Liver (tissue), 9 donors: ENCODE measurements around the gene BRINP3. TPM values are rescaled to one million over a fixed set of nuclear protein-coding genes. Genes with fewer than 3 reads are reported as not detected.

Experiments used
- DNase-seq: peaks from one replicate; pipeline ENCODE4 v3.0.0-alpha.2; 2017; ENCODE audit warnings: low spot score
- H3K27ac ChIP-seq, 2 donors: one replicate each; pipeline ENCODE4 v1.7.0; 2013; ENCODE audit warnings: inconsistent platforms in 2 of 2, low read length in 2 of 2, control low read depth in 1 of 2, low read depth in 1 of 2, mild to moderate bottlenecking in 1 of 2
- H3K27me3 ChIP-seq, 4 donors: one replicate each; pipeline versions ENCODE4 v1.6.1 to v1.7.0; 2013; ENCODE audit warnings: low read length in 3 of 4, inconsistent platforms in 1 of 4, mild to moderate bottlenecking in 1 of 4, moderate library complexity in 1 of 4; ENCODE audit not compliant: control insufficient read depth in 4 of 4, insufficient read depth in 4 of 4
- H3K36me3 ChIP-seq, 4 donors: one replicate each; pipeline versions ENCODE4 v1.6.1 to v1.7.0; 2013; ENCODE audit warnings: low read length in 3 of 4, mild to moderate bottlenecking in 3 of 4, low read depth in 1 of 4, moderate library complexity in 1 of 4; ENCODE audit not compliant: control insufficient read depth in 4 of 4, insufficient read depth in 3 of 4
- H3K4me1 ChIP-seq, 4 donors: one replicate each; pipeline versions ENCODE4 v1.6.1 to v1.7.0; 2013; ENCODE audit warnings: low read length in 3 of 4, mild to moderate bottlenecking in 3 of 4, moderate library complexity in 1 of 4; ENCODE audit not compliant: control insufficient read depth in 4 of 4, insufficient read depth in 4 of 4
- H3K4me3 ChIP-seq, 3 donors: one replicate each; pipeline versions ENCODE4 v1.6.1 to v1.7.0; 2013; ENCODE audit warnings: low read length in 3 of 3, control low read depth in 1 of 3, low read depth in 1 of 3, mild to moderate bottlenecking in 1 of 3
- H3K9ac ChIP-seq, 2 donors: one replicate each; pipeline ENCODE4 v1.7.0; 2013; ENCODE audit warnings: low read length in 2 of 2, mild to moderate bottlenecking in 2 of 2, moderate library complexity in 2 of 2, control low read depth in 1 of 2, low read depth in 1 of 2
- H3K9me3 ChIP-seq, 4 donors: one replicate each; pipeline versions ENCODE4 v1.6.1 to v1.7.0; 2013; ENCODE audit warnings: low read length in 3 of 4; ENCODE audit not compliant: control insufficient read depth in 4 of 4
- ATF3 ChIP-seq: IDR thresholded peaks from 2 replicates; pipeline ENCODE4 v1.6.1; 2016; ENCODE audit warnings: antibody characterized with exemption
- EGR1 ChIP-seq, 2 donors: IDR thresholded peaks; 2 replicates each; pipeline ENCODE4 v1.6.1; 2016 to 2018; ENCODE audit warnings: antibody characterized with exemption in 2 of 2, low read depth in 2 of 2
- FOXA1 ChIP-seq: IDR thresholded peaks from 2 replicates; pipeline ENCODE4 v1.6.1; 2016; ENCODE audit warnings: antibody characterized with exemption
- FOXA2 ChIP-seq: IDR thresholded peaks from 2 replicates; pipeline ENCODE4 v1.6.1; 2016; ENCODE audit warnings: antibody characterized with exemption
- GABPA ChIP-seq, 2 donors: IDR thresholded peaks in 1 of 2; conservative IDR thresholded peaks in 1 of 2; 2 replicates each; pipeline ENCODE4 v1.6.1; 2016; ENCODE audit warnings: antibody characterized with exemption in 2 of 2, mild to moderate bottlenecking in 1 of 2, moderate library complexity in 1 of 2
- HNF4A ChIP-seq, 2 donors: conservative IDR thresholded peaks; 2 replicates each; pipeline ENCODE4 v1.6.1; 2016; ENCODE audit warnings: antibody characterized with exemption in 2 of 2, mild to moderate bottlenecking in 2 of 2
- HNF4G ChIP-seq: IDR thresholded peaks from 2 replicates; pipeline ENCODE4 v1.6.1; 2016; ENCODE audit warnings: antibody characterized with exemption
- JUND ChIP-seq, 2 donors: IDR thresholded peaks; 2 replicates each; pipeline ENCODE4 v1.6.1; 2016; ENCODE audit warnings: antibody characterized with exemption in 2 of 2
- NR2F2 ChIP-seq: IDR thresholded peaks from 2 replicates; pipeline ENCODE4 v1.6.1; 2016; ENCODE audit warnings: antibody characterized with exemption
- RAD21 ChIP-seq, 2 donors: IDR thresholded peaks; 2 replicates each; pipeline ENCODE4 v1.6.1; 2016; ENCODE audit warnings: antibody characterized with exemption in 2 of 2, mild to moderate bottlenecking in 2 of 2
- RXRA ChIP-seq, 2 donors: IDR thresholded peaks; 2 replicates each; pipeline ENCODE4 v1.6.1; 2017 to 2018; ENCODE audit warnings: antibody characterized with exemption in 2 of 2, mild to moderate bottlenecking in 1 of 2
- SP1 ChIP-seq: IDR thresholded peaks from 2 replicates; pipeline ENCODE4 v1.6.1; 2018; ENCODE audit warnings: antibody characterized with exemption, mild to moderate bottlenecking
- TAF1 ChIP-seq: conservative IDR thresholded peaks from 2 replicates; pipeline ENCODE4 v1.6.1; 2016; ENCODE audit warnings: antibody characterized with exemption, mild to moderate bottlenecking
- WGBS: extraction: QIAGEN DNeasy Blood & Tissue Kit; methylation state at CpG from one replicate; pipeline ENCODE4 v1.1.7; 2013; 5-methylcytosine and 5-hydroxymethylcytosine counted together
- polyA plus RNA-seq, 2 donors: library from polyadenylated mRNA; stranded (reverse) in 1 of 2; unstranded in 1 of 2; fragments of 200-250 nt in 1 of 2; fragments of >200 nt in 1 of 2; fragmentation: Nextera tagmentation in 1 of 2; extraction: Ambion mirVana in 1 of 2; gene quantifications; one replicate each; pipeline versions ENCODE4 v1.2.1 to v1.2.3, GENCODE V29; 2013 to 2015
- total RNA-seq, 2 donors: library from RNA; depleted of rRNA; stranded (reverse); fragments of >200 nt; gene quantifications; one replicate each; pipeline ENCODE4 v1.2.3, GENCODE V29; 2014
- TF ChIP-seq, protein P1 (sequence below): fragments of 150-350 bp; IDR thresholded peaks from 2 replicates; pipeline ENCODE4 v1.5.1; 2017; ENCODE audit warnings: improper control_type of control experiment, low read depth, low read length; ENCODE audit not compliant: missing input control
- TF ChIP-seq, protein P2 (sequence below): IDR thresholded peaks from 2 replicates; pipeline ENCODE4 v1.6.1; 2016; ENCODE audit warnings: antibody characterized with exemption, mild to moderate bottlenecking
- TF ChIP-seq, protein P3 (sequence below): IDR thresholded peaks from 2 replicates; pipeline ENCODE4 v1.6.1; 2016; ENCODE audit warnings: antibody characterized with exemption
- donor health status: healthy.
- donor health status: healthy.
- donor health status: healthy.
- donor health status: healthy.
- donor health status: healthy.

Gene BRINP3
- total and polyA plus RNA-seq, 4 donors: 0.02 TPM; not detected in 3

DNA sequence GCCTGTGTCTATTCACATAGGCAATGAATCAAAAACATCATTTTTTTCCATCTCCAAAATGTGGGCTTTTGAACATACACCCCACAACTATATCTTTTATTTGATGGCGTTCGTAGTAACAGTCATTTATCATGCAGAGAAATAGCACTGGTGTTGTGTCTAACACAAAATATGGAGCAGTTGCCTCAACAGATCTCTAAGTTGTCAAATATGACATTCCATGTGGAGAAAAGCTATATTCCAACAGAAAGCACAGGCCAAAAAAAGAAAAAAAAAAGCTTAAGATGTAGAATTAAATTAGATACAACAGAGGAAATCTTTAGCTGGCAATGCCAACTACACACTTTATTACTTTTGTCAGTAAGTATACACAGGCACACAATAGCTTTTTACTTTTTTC lies 411.7 kb downstream of the BRINP3 start:
- no peak for DNase-seq
- no peak overlapping the region for H3K27ac ChIP-seq
- H3K4me3 ChIP-seq: no peak overlapping the region
- H3K27me3 ChIP-seq: no peaks in the 10 kb centered on the region
- WGBS: 86% methylated on average over 2 of the region's 2 CpGs
- H3K4me1 ChIP-seq: no peaks in the 10 kb centered on the region
- no peak overlapping the region for H3K9ac ChIP-seq
- peaks cover 0 to 3% (median 0%) of the 10 kb centered on the region in 4 donors for H3K9me3 ChIP-seq
- TF ChIP-seq FOXA2: no peak
- no peak for TF ChIP-seq HNF4G
- no peak for TF ChIP-seq ATF3
- TF ChIP-seq, protein P1, sequence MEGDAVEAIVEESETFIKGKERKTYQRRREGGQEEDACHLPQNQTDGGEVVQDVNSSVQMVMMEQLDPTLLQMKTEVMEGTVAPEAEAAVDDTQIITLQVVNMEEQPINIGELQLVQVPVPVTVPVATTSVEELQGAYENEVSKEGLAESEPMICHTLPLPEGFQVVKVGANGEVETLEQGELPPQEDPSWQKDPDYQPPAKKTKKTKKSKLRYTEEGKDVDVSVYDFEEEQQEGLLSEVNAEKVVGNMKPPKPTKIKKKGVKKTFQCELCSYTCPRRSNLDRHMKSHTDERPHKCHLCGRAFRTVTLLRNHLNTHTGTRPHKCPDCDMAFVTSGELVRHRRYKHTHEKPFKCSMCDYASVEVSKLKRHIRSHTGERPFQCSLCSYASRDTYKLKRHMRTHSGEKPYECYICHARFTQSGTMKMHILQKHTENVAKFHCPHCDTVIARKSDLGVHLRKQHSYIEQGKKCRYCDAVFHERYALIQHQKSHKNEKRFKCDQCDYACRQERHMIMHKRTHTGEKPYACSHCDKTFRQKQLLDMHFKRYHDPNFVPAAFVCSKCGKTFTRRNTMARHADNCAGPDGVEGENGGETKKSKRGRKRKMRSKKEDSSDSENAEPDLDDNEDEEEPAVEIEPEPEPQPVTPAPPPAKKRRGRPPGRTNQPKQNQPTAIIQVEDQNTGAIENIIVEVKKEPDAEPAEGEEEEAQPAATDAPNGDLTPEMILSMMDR: no peak
- TF ChIP-seq RXRA (IDR thresholded peaks at IDR 0.05): no peak
- TF ChIP-seq SP1: no peak
- no peak for TF ChIP-seq NR2F2
- TF ChIP-seq, protein P2, sequence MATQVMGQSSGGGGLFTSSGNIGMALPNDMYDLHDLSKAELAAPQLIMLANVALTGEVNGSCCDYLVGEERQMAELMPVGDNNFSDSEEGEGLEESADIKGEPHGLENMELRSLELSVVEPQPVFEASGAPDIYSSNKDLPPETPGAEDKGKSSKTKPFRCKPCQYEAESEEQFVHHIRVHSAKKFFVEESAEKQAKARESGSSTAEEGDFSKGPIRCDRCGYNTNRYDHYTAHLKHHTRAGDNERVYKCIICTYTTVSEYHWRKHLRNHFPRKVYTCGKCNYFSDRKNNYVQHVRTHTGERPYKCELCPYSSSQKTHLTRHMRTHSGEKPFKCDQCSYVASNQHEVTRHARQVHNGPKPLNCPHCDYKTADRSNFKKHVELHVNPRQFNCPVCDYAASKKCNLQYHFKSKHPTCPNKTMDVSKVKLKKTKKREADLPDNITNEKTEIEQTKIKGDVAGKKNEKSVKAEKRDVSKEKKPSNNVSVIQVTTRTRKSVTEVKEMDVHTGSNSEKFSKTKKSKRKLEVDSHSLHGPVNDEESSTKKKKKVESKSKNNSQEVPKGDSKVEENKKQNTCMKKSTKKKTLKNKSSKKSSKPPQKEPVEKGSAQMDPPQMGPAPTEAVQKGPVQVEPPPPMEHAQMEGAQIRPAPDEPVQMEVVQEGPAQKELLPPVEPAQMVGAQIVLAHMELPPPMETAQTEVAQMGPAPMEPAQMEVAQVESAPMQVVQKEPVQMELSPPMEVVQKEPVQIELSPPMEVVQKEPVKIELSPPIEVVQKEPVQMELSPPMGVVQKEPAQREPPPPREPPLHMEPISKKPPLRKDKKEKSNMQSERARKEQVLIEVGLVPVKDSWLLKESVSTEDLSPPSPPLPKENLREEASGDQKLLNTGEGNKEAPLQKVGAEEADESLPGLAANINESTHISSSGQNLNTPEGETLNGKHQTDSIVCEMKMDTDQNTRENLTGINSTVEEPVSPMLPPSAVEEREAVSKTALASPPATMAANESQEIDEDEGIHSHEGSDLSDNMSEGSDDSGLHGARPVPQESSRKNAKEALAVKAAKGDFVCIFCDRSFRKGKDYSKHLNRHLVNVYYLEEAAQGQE: no peak
- no peak for TF ChIP-seq FOXA1
- TF ChIP-seq, protein P3, sequence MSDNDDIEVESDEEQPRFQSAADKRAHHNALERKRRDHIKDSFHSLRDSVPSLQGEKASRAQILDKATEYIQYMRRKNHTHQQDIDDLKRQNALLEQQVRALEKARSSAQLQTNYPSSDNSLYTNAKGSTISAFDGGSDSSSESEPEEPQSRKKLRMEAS: no peak
- TF ChIP-seq TAF1: no peak
- no peak for TF ChIP-seq JUND (IDR thresholded peaks at IDR 0.05)
- no peak for TF ChIP-seq EGR1 (IDR thresholded peaks at IDR 0.05; ENCODE audit: low read depth in 2 of 2)
- TF ChIP-seq HNF4A (conservative IDR thresholded peaks at IDR 0.05): no peak
- TF ChIP-seq GABPA (IDR thresholded peaks at IDR 0.05 in 1 of 2, conservative IDR thresholded peaks at IDR 0.05 in 1 of 2): no peak
- H3K36me3 ChIP-seq: no peaks in the 10 kb centered on the region

DNA sequence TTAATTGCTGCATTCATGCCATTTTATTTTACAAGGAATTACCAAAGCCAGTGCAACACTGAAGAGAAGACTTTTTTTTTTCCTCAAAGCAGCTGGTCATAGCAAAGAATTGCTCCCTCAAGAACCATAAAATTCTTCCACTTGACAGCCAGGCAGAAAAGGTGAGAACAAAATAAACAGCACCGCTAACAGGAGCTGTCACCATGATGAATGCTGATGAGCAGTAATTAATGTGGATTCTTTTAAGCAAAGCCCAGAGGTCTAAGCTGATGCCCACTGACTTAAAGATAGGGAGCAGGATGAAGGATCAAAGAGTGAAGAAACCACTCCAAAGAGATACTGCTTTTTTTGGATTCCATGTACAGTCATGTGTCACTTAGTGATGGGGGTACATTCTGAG lies 428.4 kb downstream of the BRINP3 start:
- TF ChIP-seq, protein P2: no peak
- TF ChIP-seq, protein P1: no peak
- no peak for TF ChIP-seq JUND (IDR thresholded peaks at IDR 0.05)
- no peak for TF ChIP-seq GABPA (IDR thresholded peaks at IDR 0.05 in 1 of 2, conservative IDR thresholded peaks at IDR 0.05 in 1 of 2)
- TF ChIP-seq RAD21 (IDR thresholded peaks at IDR 0.05): no peak
- TF ChIP-seq TAF1: no peak
- TF ChIP-seq ATF3: no peak
- TF ChIP-seq FOXA1: no peak
- TF ChIP-seq FOXA2: no peak

More for the DNA sequence above, 428.4 kb downstream of the BRINP3 start:
- 52% methylated on average over 1 of the region's 1 CpG for WGBS
- Histone ChIP-seq H3K4me3 (no peak overlapping the region), H3K36me3 (no peaks in the 10 kb centered on the region), H3K27ac (no peak overlapping the region), H3K9ac (no peak overlapping the region), H3K9me3 (no peaks in the 10 kb centered on the region), H3K27me3 (no peaks in the 10 kb centered on the region), H3K4me1 (no peaks in the 10 kb centered on the region)
- DNase-seq: no peak
